H1 (cell line): ENCODE results near the gene CRYGN. TPM values are rescaled to one million over a fixed set of nuclear protein-coding genes. Genes with fewer than 3 reads are reported as not detected.

Experiments
- CTCF ChIA-PET: fragments of 300-600 bp; sonication (Branson Sonifier 250); formaldehyde crosslinking; loops from one replicate; lab custom pipeline; 2021; ENCODE audit not compliant: partially characterized antibody; lab: Charles Lee
- POLR2A ChIA-PET: fragments of 300-600 bp; sonication (Branson Sonifier 250); formaldehyde crosslinking; loops from one replicate; lab custom pipeline; 2021; ENCODE audit warnings: inconsistent platforms; ENCODE audit not compliant: partially characterized antibody; lab: Charles Lee
- DNase-seq, 2 experiments: peaks; one replicate each; pipeline versions ENCODE4 v3.0.0 to v3.0.0-alpha.2; 2010 to 2022; ENCODE audit warnings: low spot score in 2 of 2, low read depth in 1 of 2, mixed read lengths in 1 of 2
- FAIRE-seq: peaks from 2 replicates; lab custom pipeline; 2011; peaks lifted over from hg19 to GRCh38; lab: Jason Lieb, UNC
- H2AFZ ChIP-seq: 2 replicates; pipeline ENCODE4 v1.8.1; 2012; ENCODE audit warnings: low read length, inconsistent platforms
- H2AK5ac ChIP-seq: 2 replicates; pipeline ENCODE4 v1.6.1; 2013; ENCODE audit warnings: low read depth, low read length
- H2BK120ac ChIP-seq: replicated peaks from 2 replicates; pipeline ENCODE3; 2013; ENCODE audit warnings: low read depth, low read length, inconsistent platforms
- H2BK12ac ChIP-seq: 2 replicates; pipeline ENCODE4 v1.6.1; 2013; ENCODE audit warnings: low read depth, low read length
- H2BK15ac ChIP-seq: 2 replicates; pipeline ENCODE4 v1.6.1; 2013; ENCODE audit warnings: low read length
- H2BK20ac ChIP-seq: 2 replicates; pipeline ENCODE4 v1.6.1; 2013; ENCODE audit warnings: low read length
- H2BK5ac ChIP-seq: 2 replicates; pipeline ENCODE4 v1.6.1; 2013; ENCODE audit warnings: low read depth, low read length
- H3K14ac ChIP-seq: 2 replicates; pipeline ENCODE4 v1.6.1; 2013; ENCODE audit warnings: inconsistent platforms; ENCODE audit not compliant: insufficient read length
- H3K18ac ChIP-seq: 2 replicates; pipeline ENCODE4 v1.6.1; 2013; ENCODE audit warnings: low read length; ENCODE audit errors: extremely low read depth
- H3K23ac ChIP-seq: 2 replicates; pipeline ENCODE4 v1.6.1; 2013; ENCODE audit warnings: inconsistent platforms; ENCODE audit not compliant: insufficient read length
- H3K23me2 ChIP-seq: 2 replicates; pipeline ENCODE4 v1.6.1; 2013; ENCODE audit warnings: low read depth, low read length
- H3K27ac ChIP-seq: 2 replicates; pipeline ENCODE4 v1.6.1; 2011; ENCODE audit warnings: low read depth, low read length, inconsistent platforms
- H3K27me3 ChIP-seq, 4 experiments: replicated peaks in 1 of 4; 1 replicate in 1 of 4; 2 replicates in 3 of 4; pipeline versions ENCODE4 v1.6.1 to v1.8.1; 2011 to 2013; ENCODE audit warnings: low read length in 3 of 4, mild to moderate bottlenecking in 3 of 4, inconsistent platforms in 2 of 4, mixed read lengths in 2 of 4, moderate library complexity in 1 of 4; ENCODE audit not compliant: control insufficient read depth in 3 of 4, insufficient read depth in 3 of 4; ENCODE audit errors: extremely low read depth in 1 of 4
- H3K36me3 ChIP-seq, 4 experiments: 2 replicates each; pipeline versions ENCODE4 v1.6.1 to v1.8.1; 2011 to 2013; ENCODE audit warnings: mild to moderate bottlenecking in 4 of 4, low read length in 3 of 4, moderate library complexity in 2 of 4, control low read depth in 1 of 4, inconsistent platforms in 1 of 4; ENCODE audit not compliant: insufficient read depth in 4 of 4, control insufficient read depth in 2 of 4
- H3K4ac ChIP-seq: replicated peaks from 2 replicates; pipeline ENCODE3; 2013; ENCODE audit warnings: low read length, low read depth, mixed read lengths, inconsistent platforms; ENCODE audit not compliant: insufficient read length
- H3K4me1 ChIP-seq, 4 experiments: replicated peaks in 1 of 4; 1 replicate in 1 of 4; 2 replicates in 3 of 4; pipeline versions ENCODE4 v1.6.1 to v1.8.1; 2011 to 2013; ENCODE audit warnings: low read length in 3 of 4, inconsistent platforms in 2 of 4, mixed read lengths in 1 of 4; ENCODE audit not compliant: insufficient read depth in 4 of 4, control insufficient read depth in 3 of 4
- H3K4me2 ChIP-seq, 2 experiments: 2 replicates each; pipeline versions ENCODE4 v1.6.1 to v1.8.1; 2011 to 2013; ENCODE audit warnings: low read depth in 2 of 2, low read length in 2 of 2, control low read depth in 1 of 2, inconsistent platforms in 1 of 2, mild to moderate bottlenecking in 1 of 2; ENCODE audit not compliant: insufficient read depth in 1 of 2
- H3K4me3 ChIP-seq, 4 experiments: fragments of 200-600, 300-600 bp in 1 of 4; sonication (generic), shearing (Covaris generic), sonication (Bioruptor Twin) in 1 of 4; 2 replicates each; pipeline versions ENCODE4 v1.5.1 to v1.8.1; 2011 to 2016; ENCODE audit warnings: low read length in 4 of 4, low read depth in 3 of 4, control low read depth in 2 of 4, inconsistent platforms in 2 of 4, mild to moderate bottlenecking in 2 of 4, mixed read lengths in 1 of 4, moderate library complexity in 1 of 4; ENCODE audit not compliant: insufficient read depth in 2 of 4; ENCODE audit errors: extremely low read depth in 1 of 4
- H3K56ac ChIP-seq: replicated peaks from 2 replicates; pipeline ENCODE3; 2013; ENCODE audit warnings: low read depth, mild to moderate bottlenecking, mixed read lengths, low read length, inconsistent platforms; ENCODE audit not compliant: insufficient read length
- H3K79me1 ChIP-seq: 2 replicates; pipeline ENCODE4 v1.6.1; 2013; ENCODE audit warnings: low read depth, low read length, control low read depth
- H3K79me2 ChIP-seq, 2 experiments: 2 replicates each; pipeline versions ENCODE4 v1.6.1 to v1.8.1; 2012 to 2013; ENCODE audit warnings: low read length in 2 of 2, mild to moderate bottlenecking in 2 of 2, inconsistent platforms in 1 of 2; ENCODE audit not compliant: insufficient read depth in 2 of 2, control insufficient read depth in 1 of 2
- H3K9ac ChIP-seq, 4 experiments: replicated peaks in 1 of 4; 1 replicate in 1 of 4; 2 replicates in 3 of 4; pipeline versions ENCODE4 v1.6.1 to v1.8.1; 2011 to 2013; ENCODE audit warnings: low read depth in 3 of 4, low read length in 3 of 4, control low read depth in 2 of 4, mild to moderate bottlenecking in 2 of 4, moderate library complexity in 2 of 4, inconsistent platforms in 1 of 4; ENCODE audit errors: extremely low read depth in 1 of 4
- H3K9me3 ChIP-seq, 2 experiments: 2 replicates each; pipeline versions ENCODE4 v1.6.1 to v1.8.1; 2012 to 2013; ENCODE audit warnings: mild to moderate bottlenecking in 2 of 2, moderate library complexity in 2 of 2, control low read depth in 1 of 2, inconsistent platforms in 1 of 2, low read depth in 1 of 2, low read length in 1 of 2, mixed read lengths in 1 of 2; ENCODE audit not compliant: insufficient read depth in 2 of 2
- H4K20me1 ChIP-seq, 2 experiments: replicated peaks in 1 of 2; 2 replicates each; pipeline versions ENCODE3 to v1.8.1; 2011 to 2013; ENCODE audit warnings: inconsistent platforms in 2 of 2, low read length in 2 of 2, mild to moderate bottlenecking in 1 of 2; ENCODE audit not compliant: insufficient read depth in 2 of 2, control insufficient read depth in 1 of 2
- H4K5ac ChIP-seq: 2 replicates; pipeline ENCODE4 v1.6.1; 2013; ENCODE audit warnings: low read length, low read depth, mixed read lengths, inconsistent platforms; ENCODE audit not compliant: insufficient read length
- H4K8ac ChIP-seq: 2 replicates; pipeline ENCODE4 v1.8.0; 2013; ENCODE audit warnings: mild to moderate bottlenecking, moderate library complexity, low read length, inconsistent platforms; ENCODE audit not compliant: insufficient read depth; ENCODE audit errors: extremely low read depth
- H4K91ac ChIP-seq: replicated peaks from 2 replicates; pipeline ENCODE3; 2013; ENCODE audit warnings: low read length, mixed read lengths, inconsistent platforms; ENCODE audit not compliant: insufficient read length
- CREB1 ChIP-seq: IDR thresholded peaks from 2 replicates; pipeline ENCODE4 v1.6.1; 2012; ENCODE audit warnings: inconsistent platforms
- RBBP5 ChIP-seq: IDR thresholded peaks from 2 replicates; pipeline ENCODE4 v1.7.1; 2012; ENCODE audit warnings: low read depth, mild to moderate bottlenecking, inconsistent platforms, low read length, moderate library complexity, borderline replicate concordance
- RNF2 ChIP-seq: fragments of 200-900, 300-1000 bp; sonication (generic); IDR thresholded peaks from 2 replicates; pipeline ENCODE4 v1.7.1; 2016; ENCODE audit warnings: borderline replicate concordance, low read depth, mild to moderate bottlenecking, antibody characterized with exemption, low read length; ENCODE audit not compliant: poor library complexity, severe bottlenecking; ENCODE audit errors: missing control alignments
- SP2 ChIP-seq: IDR thresholded peaks from 2 replicates; pipeline ENCODE4 v1.6.1; 2012; ENCODE audit warnings: mild to moderate bottlenecking, low read length, inconsistent platforms
- WGBS, 2 experiments: shearing (Covaris generic) in 1 of 2; methylation state at CpG; one replicate each; pipeline versions ENCODE4 v1.1.6 to v1.1.7; 2013 to 2015; ENCODE audit warnings: low lambda C conversion rate in 2 of 2, mixed read lengths in 2 of 2, inconsistent platforms in 1 of 2, low coverage in 1 of 2, missing lambda C conversion rate in 1 of 2; ENCODE audit not compliant: insufficient replicate concordance in 2 of 2, insufficient coverage in 1 of 2, insufficient read length in 1 of 2; ENCODE audit errors: extremely low coverage in 1 of 2, missing lambda C conversion rate in 1 of 2; 5-methylcytosine and 5-hydroxymethylcytosine counted together
- polyA plus RNA-seq, 7 experiments: library from polyadenylated mRNA; depleted of rRNA in 3 of 7; stranded (reverse) in 5 of 7; unstranded in 2 of 7; fragments of >200 nt in 5 of 7; fragments of 200-250 nt in 2 of 7; gene quantifications; 1 replicate in 5 of 7; 2 replicates in 1 of 7; 4 replicates in 1 of 7; pipeline versions ENCODE4 v1.2.1 to v1.2.3, GENCODE V29; 2011 to 2013; ENCODE audit warnings: missing spikeins in 2 of 7, mixed read lengths in 2 of 7
- total RNA-seq: library from RNA; stranded (reverse); fragmentation: NEBNext Ultra II Directional; extraction: Animal tissue kit (Norgen Biotek cat#: 25700); gene quantifications from 2 replicates; pipeline ENCODE4 v1.2.1, GENCODE V29; 2021
- TF ChIP-seq, protein P1 (sequence below): IDR thresholded peaks from 2 replicates; pipeline ENCODE4 v1.6.1; 2011; ENCODE audit warnings: low read depth, mild to moderate bottlenecking, low read length; ENCODE audit not compliant: insufficient read depth

Gene CRYGN
- total and polyA plus RNA-seq, 2 of the 8 experiments (the other 6 are each of a cell fraction or from before 2014, with no cell fraction given): 0.98 to 1.6 TPM

DNA sequence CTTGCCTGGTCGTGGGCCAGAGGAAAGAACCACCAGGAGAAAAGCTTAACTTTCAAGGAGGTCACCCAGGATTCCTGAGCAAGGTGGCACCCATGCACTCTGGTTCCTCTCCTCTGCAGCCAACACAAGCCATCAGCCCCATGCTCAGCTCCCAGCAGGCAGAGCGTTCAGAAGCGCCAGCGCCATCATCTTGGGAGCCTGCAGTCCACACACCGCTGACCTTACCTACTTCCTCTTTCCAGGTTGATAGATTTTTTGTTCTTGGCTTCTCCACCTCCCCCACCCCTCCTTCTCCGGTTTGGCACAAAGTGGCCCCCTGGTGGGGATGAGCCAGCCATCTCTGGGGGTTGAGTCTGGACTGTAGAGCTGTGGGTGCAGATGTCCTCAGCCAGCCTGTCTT lies 28.4 kb downstream of the CRYGN start:
- Histone ChIP-seq H3K4me2 (peak overlapping the region in 1 of 2 experiments; percentile 90; a peak in 1 of 4 replicates), H2AFZ (no peak overlapping the region), H3K4me1 (peaks cover 0 to 22% (median 15%) of the 10 kb centered on the region in 4 experiments; a peak in 6 of 7 replicates), H3K56ac (no peak overlapping the region), H3K9ac (no peak overlapping the region), H3K4ac (no peak overlapping the region), H2BK15ac (no peak overlapping the region), H4K8ac (no peak overlapping the region), H4K5ac (no peak overlapping the region), H3K36me3 (no peaks in the 10 kb centered on the region; a peak in 1 of 8 replicates), H2BK20ac (0 out of 2 replicates have a peak overlapping the region, but pooled peaks have one; percentile 43), H4K20me1 (peaks cover 0 to 2% of the 10 kb centered on the region in 2 experiments), H4K91ac (peak overlapping the region; percentile 45), H3K4me3 (no peak overlapping the region), H3K79me2 (no peaks in the 10 kb centered on the region), H2BK12ac (0 out of 2 replicates have a peak overlapping the region, but pooled peaks have one; percentile 52), H3K14ac (no peak overlapping the region), H3K79me1 (no peaks in the 10 kb centered on the region; the same call in 1 of the 2 replicates), H3K9me3 (no peaks in the 10 kb centered on the region), H2BK120ac (no peak overlapping the region), H3K23me2 (peaks cover 21% of the 10 kb centered on the region), H2BK5ac (no peak overlapping the region), H3K27me3 (peaks cover 0 to 34% (median 21%) of the 10 kb centered on the region in 4 experiments; a peak in 6 of 7 replicates), H3K23ac (no peak overlapping the region), H3K27ac (no peak overlapping the region), H2AK5ac (peak overlapping the region; percentile 29; the same call in 1 of the 2 replicates), H3K18ac (peak overlapping the region; percentile 63)
- FAIRE-seq: no peak
- 77% methylated on average over 6 of the region's 6 CpGs; no CpG with 5 or more reads in 1 of the 2 experiments for WGBS, 2 experiments
- ChIA-PET CTCF (interaction anchor here (0.6 to 3.2 kb wide), 9 partner anchors 9 to 372 kb away, joined by 3 to 17 read pairs (median 5); partner anchors contain the start of gene CRYGN), POLR2A (interaction anchor here (1.2 to 2.7 kb wide), 4 partner anchors 15 to 51 kb away, joined by 3 to 9 read pairs (median 5); partner anchors contain the start of gene CRYGN)
- DNase-seq: no peak
- TF ChIP-seq RNF2 (no peak), RBBP5 (no peak), CREB1 (no peak), SP2 (no peak)
- TF ChIP-seq, protein P1, sequence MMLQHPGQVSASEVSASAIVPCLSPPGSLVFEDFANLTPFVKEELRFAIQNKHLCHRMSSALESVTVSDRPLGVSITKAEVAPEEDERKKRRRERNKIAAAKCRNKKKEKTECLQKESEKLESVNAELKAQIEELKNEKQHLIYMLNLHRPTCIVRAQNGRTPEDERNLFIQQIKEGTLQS: no peak
